HL-60 (cell line): ENCODE results near the gene TMEFF2.

ENCODE experiments used
- DNase-seq, 2 experiments: peaks; one replicate each; pipeline ENCODE4 v3.0.0-alpha.2; 2010 to 2020; ENCODE audit warnings: low read depth in 1 of 2, low spot score in 1 of 2
- H3K27ac ChIP-seq: fragments of 250-450 bp; sonication (Bioruptor Pico); replicated peaks from 2 replicates; pipeline ENCODE4 v1.5.1; 2020; ENCODE audit warnings: mild to moderate bottlenecking, moderate library complexity
- H3K27me3 ChIP-seq: fragments of 250-450 bp; sonication (Bioruptor Pico); 2 replicates; pipeline ENCODE4 v1.5.1; 2021; ENCODE audit warnings: mild to moderate bottlenecking, moderate library complexity; ENCODE audit not compliant: insufficient read depth, poor library complexity, severe bottlenecking
- H3K4me3 ChIP-seq: replicated peaks from 2 replicates; pipeline ENCODE4 v1.5.1; 2011; ENCODE audit warnings: mild to moderate bottlenecking, control low read depth, low read length; ENCODE audit not compliant: insufficient read depth
- CTCF ChIP-seq: IDR thresholded peaks from one replicate; pipeline ENCODE4 v1.5.1; 2011; ENCODE audit warnings: low read length, control low read depth, inconsistent platforms; ENCODE audit not compliant: insufficient read depth
- GABPA ChIP-seq: IDR thresholded peaks from 2 replicates; pipeline ENCODE4 v1.6.1; 2012; ENCODE audit warnings: low read depth
- POLR2AphosphoS5 ChIP-seq: IDR thresholded peaks from 2 replicates; pipeline ENCODE4 v1.6.1; 2012; ENCODE audit warnings: low read depth
- SPI1 ChIP-seq: IDR thresholded peaks from 2 replicates; pipeline ENCODE4 v1.6.1; 2012; ENCODE audit warnings: low read depth, mild to moderate bottlenecking, borderline replicate concordance
- TF ChIP-seq, protein P1 (sequence below): IDR thresholded peaks from 2 replicates; pipeline ENCODE4 v1.6.1; 2012; ENCODE audit warnings: low read depth; ENCODE audit not compliant: insufficient replicate concordance

Gene TMEFF2

GRCh38 chr2:192053921-192054320, 140.8 kb downstream of the TMEFF2 start:
- Histone ChIP-seq H3K27ac (no peak overlapping the region), H3K4me3 (no peak overlapping the region), H3K27me3 (no peaks in the 10 kb centered on the region)
- no peak for TF ChIP-seq CTCF
- TF ChIP-seq POLR2AphosphoS5, result no peak
- no peak for DNase-seq

- H3K27me3 ChIP-seq, result no peaks in the 10 kb centered on the region
- H3K27ac ChIP-seq, result no peak overlapping the region
- TF ChIP-seq SPI1 (no peak), POLR2AphosphoS5 (no peak), CTCF (no peak), GABPA (no peak)
- TF ChIP-seq, protein P1, sequence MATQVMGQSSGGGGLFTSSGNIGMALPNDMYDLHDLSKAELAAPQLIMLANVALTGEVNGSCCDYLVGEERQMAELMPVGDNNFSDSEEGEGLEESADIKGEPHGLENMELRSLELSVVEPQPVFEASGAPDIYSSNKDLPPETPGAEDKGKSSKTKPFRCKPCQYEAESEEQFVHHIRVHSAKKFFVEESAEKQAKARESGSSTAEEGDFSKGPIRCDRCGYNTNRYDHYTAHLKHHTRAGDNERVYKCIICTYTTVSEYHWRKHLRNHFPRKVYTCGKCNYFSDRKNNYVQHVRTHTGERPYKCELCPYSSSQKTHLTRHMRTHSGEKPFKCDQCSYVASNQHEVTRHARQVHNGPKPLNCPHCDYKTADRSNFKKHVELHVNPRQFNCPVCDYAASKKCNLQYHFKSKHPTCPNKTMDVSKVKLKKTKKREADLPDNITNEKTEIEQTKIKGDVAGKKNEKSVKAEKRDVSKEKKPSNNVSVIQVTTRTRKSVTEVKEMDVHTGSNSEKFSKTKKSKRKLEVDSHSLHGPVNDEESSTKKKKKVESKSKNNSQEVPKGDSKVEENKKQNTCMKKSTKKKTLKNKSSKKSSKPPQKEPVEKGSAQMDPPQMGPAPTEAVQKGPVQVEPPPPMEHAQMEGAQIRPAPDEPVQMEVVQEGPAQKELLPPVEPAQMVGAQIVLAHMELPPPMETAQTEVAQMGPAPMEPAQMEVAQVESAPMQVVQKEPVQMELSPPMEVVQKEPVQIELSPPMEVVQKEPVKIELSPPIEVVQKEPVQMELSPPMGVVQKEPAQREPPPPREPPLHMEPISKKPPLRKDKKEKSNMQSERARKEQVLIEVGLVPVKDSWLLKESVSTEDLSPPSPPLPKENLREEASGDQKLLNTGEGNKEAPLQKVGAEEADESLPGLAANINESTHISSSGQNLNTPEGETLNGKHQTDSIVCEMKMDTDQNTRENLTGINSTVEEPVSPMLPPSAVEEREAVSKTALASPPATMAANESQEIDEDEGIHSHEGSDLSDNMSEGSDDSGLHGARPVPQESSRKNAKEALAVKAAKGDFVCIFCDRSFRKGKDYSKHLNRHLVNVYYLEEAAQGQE, result no peak
- no peak overlapping the region for H3K4me3 ChIP-seq
- no peak for DNase-seq
Observed at GRCh38 chr2:192051533-192051932, 143.2 kb downstream of the TMEFF2 start.

- Histone ChIP-seq H3K4me3 (no peak overlapping the region), H3K27ac (no peak overlapping the region), H3K27me3 (no peaks in the 10 kb centered on the region)
- TF ChIP-seq CTCF, result no peak
- DNase-seq, result no peak
Observed at GRCh38 chr2:192049362-192049761, 145.4 kb downstream of the TMEFF2 start.

DNA sequence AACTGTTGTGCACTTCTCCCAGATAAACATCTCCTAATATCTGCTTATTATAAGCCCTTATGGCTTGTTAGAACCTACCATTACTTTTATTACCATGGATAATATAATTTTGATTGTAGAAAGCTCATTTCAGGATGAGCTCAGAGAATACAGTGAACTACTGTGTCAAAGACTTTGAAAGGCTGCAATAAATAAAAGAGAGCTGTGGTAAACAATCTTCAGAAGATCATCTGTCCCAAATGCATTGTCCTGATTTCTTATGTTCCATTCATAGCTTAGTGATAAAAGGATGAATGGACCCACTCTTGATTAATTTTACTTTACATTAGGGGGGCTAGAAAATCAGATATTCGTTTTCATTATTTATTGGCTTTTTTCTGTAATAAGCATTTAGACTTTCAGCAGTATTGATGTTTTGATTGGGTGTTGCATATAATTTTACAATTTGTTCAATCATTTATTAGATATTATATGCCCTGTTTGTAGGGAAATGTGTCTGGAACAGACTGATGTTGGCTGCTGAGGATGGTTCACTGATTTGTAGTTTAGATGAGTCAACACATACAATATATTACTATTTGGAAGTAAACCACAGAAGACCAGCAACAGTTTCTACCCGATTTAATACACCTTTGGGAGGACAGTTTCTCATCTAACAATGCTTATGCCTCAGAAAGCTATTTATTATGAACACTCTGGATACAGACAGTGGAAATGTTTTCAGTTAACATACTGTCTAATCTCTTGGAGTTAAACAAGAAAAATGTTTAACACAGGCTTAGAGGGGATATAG, 147.2 kb downstream of the TMEFF2 start:
- Histone ChIP-seq H3K27ac (no peak overlapping the region), H3K27me3 (no peaks in the 10 kb centered on the region), H3K4me3 (no peak overlapping the region)
- no peak for DNase-seq
- TF ChIP-seq SPI1, result no peak

DNA sequence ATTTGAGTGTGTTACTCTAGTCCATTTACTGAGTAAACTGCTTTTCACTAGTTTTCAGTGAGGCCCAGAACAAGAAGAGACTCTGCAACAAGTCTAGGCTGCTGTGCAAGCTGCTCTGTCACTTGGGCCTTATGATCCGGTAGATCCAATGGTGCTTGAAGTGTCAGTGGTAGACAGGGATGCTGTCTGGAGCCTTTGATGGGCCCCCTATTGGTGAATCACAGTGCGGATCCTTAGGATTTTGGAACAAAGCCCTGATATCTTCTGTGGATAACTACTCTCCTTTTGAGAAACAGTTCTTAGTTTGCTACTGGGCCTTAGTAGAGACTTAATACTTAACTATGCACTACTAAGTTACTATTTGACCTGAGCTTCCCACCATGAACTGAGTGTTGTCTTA, 150.2 kb downstream of the TMEFF2 start:
- DNase-seq, result no peak
- H3K27ac ChIP-seq, result no peak overlapping the region
- no peaks in the 10 kb centered on the region for H3K27me3 ChIP-seq
- TF ChIP-seq CTCF (no peak), SPI1 (no peak), GABPA (no peak), POLR2AphosphoS5 (no peak)
- TF ChIP-seq, protein P1, result no peak
- H3K4me3 ChIP-seq, result no peak overlapping the region
